Ovary (tissue), 9 donors: ENCODE results near the gene ISCA2. TPM values are rescaled to one million over a fixed set of nuclear protein-coding genes. Genes with fewer than 3 reads are reported as not detected.

ENCODE experiments used
- DNase-seq, 5 donors: peaks; one replicate each; pipeline ENCODE4 v3.0.0-alpha.2; 2019 to 2020
- H3K27ac ChIP-seq, 2 donors: fragments of 200-600 bp; one replicate each; pipeline versions ENCODE4 v1.5.1 to v1.8.0; 2019 to 2022
- H3K27me3 ChIP-seq: fragments of 200-600 bp; one replicate; pipeline ENCODE4 v1.8.0; 2022
- H3K36me3 ChIP-seq: fragments of 200-600 bp; sonication (generic); one replicate; pipeline ENCODE4 v1.5.1; 2019
- H3K4me1 ChIP-seq: one replicate; pipeline ENCODE4 v1.8.1; 2013; ENCODE audit warnings: mild to moderate bottlenecking, moderate library complexity; ENCODE audit not compliant: insufficient read depth
- H3K4me3 ChIP-seq: fragments of 200-600 bp; sonication (generic); one replicate; pipeline ENCODE4 v1.5.1; 2017
- H3K9me3 ChIP-seq, 2 donors: fragments of 200-600 bp in 1 of 2; sonication (generic) in 1 of 2; one replicate each; pipeline versions ENCODE4 v1.5.1 to v1.8.1; 2013 to 2019; ENCODE audit warnings: mild to moderate bottlenecking in 1 of 2, moderate library complexity in 1 of 2
- CTCF ChIP-seq, 3 donors: fragments of 450-650 bp in 2 of 3; fragments of 200-600 bp in 1 of 3; IDR thresholded peaks; one replicate each; pipeline versions ENCODE4 v1.5.1 to v1.8.0; 2016 to 2022; ENCODE audit warnings: antibody characterized with exemption in 3 of 3, mild to moderate bottlenecking in 1 of 3
- EP300 ChIP-seq: sonication (generic); formaldehyde crosslinking; IDR thresholded peaks from one replicate; pipeline ENCODE4 v1.6.1; 2017; ENCODE audit warnings: antibody characterized with exemption
- POLR2A ChIP-seq: fragments of 450-650 bp; IDR thresholded peaks from one replicate; pipeline ENCODE4 v1.6.1; 2017; ENCODE audit warnings: antibody characterized with exemption, mild to moderate bottlenecking, moderate library complexity
- WGBS, 3 donors: extraction: QIAGEN DNeasy Blood & Tissue Kit in 1 of 3; methylation state at CpG; one replicate each; pipeline versions ENCODE4 v1.1.5 to v1.1.7; 2013 to 2017; 5-methylcytosine and 5-hydroxymethylcytosine counted together
- intact Hi-C, 4 donors: fragments of 100-400 bp; cut with DNase I; formaldehyde crosslinking; loops; one replicate each; pipeline versions ENCODE4 v1.11.0 to v1.15.1; 2022 to 2023
- polyA plus RNA-seq, 2 donors: library from polyadenylated mRNA; stranded (reverse); fragments of 200-250 nt in 1 of 2; fragments of 350-450 nt in 1 of 2; fragmentation: Illumina TruSeq in 1 of 2; extraction: RNeasy Lipid Tissue Mini Kit (QIAGEN cat#74804) in 1 of 2; gene quantifications; one replicate each; pipeline ENCODE4 v1.2.3, GENCODE V29; 2013 to 2014
- total RNA-seq, 7 donors: library from RNA; depleted of rRNA in 2 of 7; stranded (reverse); fragments of >200 nt in 2 of 7; fragmentation: NEBNext Ultra II Directional in 3 of 7; extraction: Animal tissue kit (Norgen Biotek cat#: 25700) in 3 of 7; gene quantifications; one replicate each; pipeline versions ENCODE4 v1.1.0 to v1.2.4, GENCODE V29; 2016 to 2023
- donor health status: DM: no; HTN: no; CAD: no; lungs with moderate emphysema.
- donor health status: DM: no; HTN: no; CAD: no.
- donor health status: Bipolar disorder and iron deficiency.
- donor health status: DM: yes; HTN: yes; CAD: no.
- donor health status: DM: no; HTN: no; CAD: no.
- donor health status: DM: yes; HTN: yes; CAD: no.

The ISCA2 gene
- total and polyA plus RNA-seq, 9 donors = 11.7 to 47.4 (median 26.9) TPM

GRCh38 chr14:74501135-74501614 is 7.6 kb downstream of the ISCA2 start:
- Histone ChIP-seq H3K4me3 (no peak overlapping the region), H3K4me1 (peaks cover 3% of the 10 kb centered on the region), H3K27ac (no peak overlapping the region), H3K9me3 (no peaks in the 10 kb centered on the region), H3K36me3 (no peaks in the 10 kb centered on the region), H3K27me3 (no peaks in the 10 kb centered on the region)
- WGBS, 3 donors = 14 to 21% (median 17%) methylated on average over 16 of the region's 16 CpGs
- TF ChIP-seq EP300 (no peak), CTCF (IDR thresholded peaks at IDR 0.05) (peak; percentile 73 to 81 (median 77))
- DNase-seq = peak; percentile 89 to 93 (median 92)
- intact Hi-C loops = loop anchor here in 2 of 4 donors (5.0 to 10.0 kb wide), 2 partner anchors 111 to 214 kb away; partner anchors contain the start of genes LTBP2 (in 2 of the 2), AREL1 (in 1 of the 2) and FCF1 (in 1 of the 2)

GRCh38 chr14:74501691-74502090 is 8.1 kb downstream of the ISCA2 start:
- H3K4me3 ChIP-seq = no peak overlapping the region
- 40 to 53% (median 47%) methylated on average over 5 of the region's 5 CpGs for WGBS, 3 donors
- DNase-seq = no peak
- TF ChIP-seq CTCF (IDR thresholded peaks at IDR 0.05) = no peak
- TF ChIP-seq EP300 = no peak
- no peaks in the 10 kb centered on the region for H3K36me3 ChIP-seq
- H3K4me1 ChIP-seq = peaks cover 3% of the 10 kb centered on the region
- H3K27me3 ChIP-seq = no peaks in the 10 kb centered on the region
- H3K27ac ChIP-seq = peak overlapping the region in 1 of 2 donors; percentile 37
- no peaks in the 10 kb centered on the region for H3K9me3 ChIP-seq
- intact Hi-C loops = loop anchor here in 3 of 4 donors (2.0 to 10.0 kb wide), 3 partner anchors 103 to 213 kb away; partner anchors contain the start of genes LTBP2 (in 2 of the 3), AREL1 (in 1 of the 3) and FCF1 (in 1 of the 3)

GRCh38 chr14:74502236-74503019 is 8.9 kb downstream of the ISCA2 start:
- peaks cover 3% of the 10 kb centered on the region for H3K4me1 ChIP-seq
- DNase-seq = peak in 3 of 5 donors; percentile 32 to 54 (median 44)
- WGBS, 3 donors = 77 to 81% (median 79%) methylated on average over 21 of the region's 21 CpGs
- H3K27ac ChIP-seq = peak overlapping the region in 1 of 2 donors; percentile 37
- H3K27me3 ChIP-seq = no peaks in the 10 kb centered on the region
- H3K4me3 ChIP-seq = no peak overlapping the region
- intact Hi-C loops = loop anchor here in 3 of 4 donors (2.0 to 10.0 kb wide), 3 partner anchors 102 to 212 kb away; partner anchors contain the start of genes LTBP2 (in 2 of the 3), AREL1 (in 1 of the 3) and FCF1 (in 1 of the 3)
- H3K9me3 ChIP-seq = no peaks in the 10 kb centered on the region
- H3K36me3 ChIP-seq = no peaks in the 10 kb centered on the region
- TF ChIP-seq EP300 (no peak), CTCF (IDR thresholded peaks at IDR 0.05) (peak in 2 of 3 donors; percentile 40 to 49)

- Histone ChIP-seq H3K27me3 (no peaks in the 10 kb centered on the region), H3K36me3 (no peaks in the 10 kb centered on the region), H3K4me3 (no peak overlapping the region), H3K27ac (no peak overlapping the region), H3K4me1 (peaks cover 3% of the 10 kb centered on the region), H3K9me3 (no peaks in the 10 kb centered on the region)
- peak in 2 of 5 donors; percentile 36 to 44 for DNase-seq
- intact Hi-C loops = loop anchor here in 3 of 4 donors (2.0 to 10.0 kb wide), 3 partner anchors 101 to 211 kb away; partner anchors contain the start of genes LTBP2 (in 2 of the 3), AREL1 (in 1 of the 3) and FCF1 (in 1 of the 3)
- WGBS, 3 donors = 84 to 87% (median 87%) methylated on average over 14 of the region's 14 CpGs
- TF ChIP-seq CTCF (IDR thresholded peaks at IDR 0.05) = no peak
- no peak for TF ChIP-seq POLR2A
- no peak for TF ChIP-seq EP300
Observed at GRCh38 chr14:74503291-74503937, 9.8 kb downstream of the ISCA2 start.
